ENCODE data around the gene MYO18B. TPM values are rescaled to one million over a fixed set of nuclear protein-coding genes. Genes with fewer than 3 reads are reported as not detected.
"Not testable (repeated sequence)": the region's sequence is repeated elsewhere in the genome, so short reads cannot be mapped to it uniquely, and the experiment has no call there.

MYO18B gene
- total RNA-seq, 2 experiments from 2014 or later: 1.2 TPM

GRCh38 chr22:25701056-25701780 lies 40.8 kb upstream of the MYO18B start:
- Mint-ChIP-seq H3K4me1 (ENCODE audit: low read depth) (peaks cover 45% of the 10 kb centered on the region), H3K36me3 (ENCODE audit: low read depth) (peaks cover 58% of the 10 kb centered on the region), H3K27me3 (ENCODE audit: low read depth) (no peaks in the 10 kb centered on the region), H3K4me3 (no peak overlapping the region), H3K27ac (peak overlapping the region; percentile 59), H3K9me3 (ENCODE audit: insufficient read depth) (no peaks in the 10 kb centered on the region)
- ChIA-PET POLR2A (interaction anchor here (0.7 kb wide), 1 partner anchor 158 kb away, joined by 3 read pairs; no protein-coding TSS in a partner anchor), CTCF (interaction anchor here (0.6 to 6.7 kb wide), 9 partner anchors 9 to 882 kb away, joined by 3 to 71 read pairs (median 7); partner anchors contain the start of gene GRK3)
- ATAC-seq (no peak), DNase-seq (no peak)

GRCh38 chr22:25702040-25702439 lies 39.9 kb upstream of the MYO18B start:
- ChIA-PET POLR2A (interaction anchor here (1.5 kb wide), 1 partner anchor 35 kb away, joined by 3 read pairs; no protein-coding TSS in a partner anchor), CTCF (interaction anchor here (1.0 to 6.7 kb wide), 14 partner anchors 8 to 243 kb away, joined by 3 to 71 read pairs (median 5); partner anchors contain the start of gene GRK3)
- no peaks in the 10 kb centered on the region for H3K9me3 Mint-ChIP-seq (ENCODE audit: insufficient read depth)
- peaks cover 62% of the 10 kb centered on the region for H3K36me3 Mint-ChIP-seq (ENCODE audit: low read depth)
- H3K27ac Mint-ChIP-seq: peak overlapping the region; percentile 70
- no peaks in the 10 kb centered on the region for H3K27me3 Mint-ChIP-seq (ENCODE audit: low read depth)
- ATAC-seq (no peak), DNase-seq (no peak)
- H3K4me1 Mint-ChIP-seq (ENCODE audit: low read depth): peaks cover 51% of the 10 kb centered on the region
- peak overlapping the region; percentile 9 for H3K4me3 Mint-ChIP-seq

GRCh38 chr22:25702571-25703167 lies 39.3 kb upstream of the MYO18B start:
- ChIA-PET CTCF (interaction anchor here (0.8 to 6.7 kb wide), 14 partner anchors 9 to 244 kb away, joined by 3 to 71 read pairs (median 4); partner anchors contain the start of gene GRK3), POLR2A (interaction anchor here (1.5 kb wide), 1 partner anchor 35 kb away, joined by 3 read pairs; no protein-coding TSS in a partner anchor)
- peak overlapping the region; percentile 79 for H3K27ac Mint-ChIP-seq
- ATAC-seq (peak; percentile 85), DNase-seq (peak; percentile 51)
- H3K36me3 Mint-ChIP-seq (ENCODE audit: low read depth): peaks cover 65% of the 10 kb centered on the region
- peak overlapping the region; percentile 59 for H3K4me3 Mint-ChIP-seq
- H3K9me3 Mint-ChIP-seq (ENCODE audit: insufficient read depth): no peaks in the 10 kb centered on the region
- H3K4me1 Mint-ChIP-seq (ENCODE audit: low read depth): peaks cover 55% of the 10 kb centered on the region
- no peaks in the 10 kb centered on the region for H3K27me3 Mint-ChIP-seq (ENCODE audit: low read depth)

- DNase-seq (no peak), ATAC-seq (no peak)
- peaks cover 65% of the 10 kb centered on the region for H3K36me3 Mint-ChIP-seq (ENCODE audit: low read depth)
- H3K4me1 Mint-ChIP-seq (ENCODE audit: low read depth): peaks cover 57% of the 10 kb centered on the region
- ChIA-PET CTCF (interaction anchor here (1.2 to 6.7 kb wide), 2 partner anchors 67 to 161 kb away, joined by 4 to 71 read pairs; no protein-coding TSS in a partner anchor), POLR2A (no interaction called here)
- peak overlapping the region; percentile 14 for H3K27ac Mint-ChIP-seq
- no peaks in the 10 kb centered on the region for H3K27me3 Mint-ChIP-seq (ENCODE audit: low read depth)
- no peak overlapping the region for H3K4me3 Mint-ChIP-seq
- no peaks in the 10 kb centered on the region for H3K9me3 Mint-ChIP-seq (ENCODE audit: insufficient read depth)
These were observed 37.3 kb upstream of the MYO18B start for GRCh38 chr22:25704701-25705100.

GRCh38 chr22:25706197-25706596 lies 35.8 kb upstream of the MYO18B start:
- Mint-ChIP-seq H3K36me3 (ENCODE audit: low read depth) (peaks cover 63% of the 10 kb centered on the region), H3K4me1 (ENCODE audit: low read depth) (peaks cover 63% of the 10 kb centered on the region)

GRCh38 chr22:25708430-25708829 lies 33.6 kb upstream of the MYO18B start:
- ATAC-seq; H3K9me3 Mint-ChIP-seq (ENCODE audit: insufficient read depth); DNase-seq; H3K4me3 Mint-ChIP-seq; POLR2A ChIA-PET; H3K27me3 Mint-ChIP-seq (ENCODE audit: low read depth): not testable (repeated sequence)
- CTCF ChIA-PET: interaction anchor here (0.6 to 0.7 kb wide), 2 partner anchors 64 to 574 kb away, joined by 3 read pairs; no protein-coding TSS in a partner anchor
- Mint-ChIP-seq H3K36me3 (ENCODE audit: low read depth) (peaks cover 64% of the 10 kb centered on the region), H3K27ac (peak overlapping the region; percentile 79), H3K4me1 (ENCODE audit: low read depth) (peaks cover 45% of the 10 kb centered on the region)

More at GRCh38 chr22:25706197-25706596, 35.8 kb upstream of the MYO18B start:
- Mint-ChIP-seq H3K9me3 (ENCODE audit: insufficient read depth) (no peaks in the 10 kb centered on the region), H3K4me3 (no peak overlapping the region), H3K27ac (no peak overlapping the region), H3K27me3 (ENCODE audit: low read depth) (no peaks in the 10 kb centered on the region)
- ATAC-seq (no peak), DNase-seq (no peak)
- POLR2A ChIA-PET: no interaction called here
- CTCF ChIA-PET: interaction anchor here (1.0 to 1.8 kb wide), 4 partner anchors 67 to 258 kb away, joined by 3 to 6 read pairs (median 4); no protein-coding TSS in a partner anchor

GRCh38 chr22:25709758-25710157 lies 32.2 kb upstream of the MYO18B start:
- Mint-ChIP-seq H3K4me1 (ENCODE audit: low read depth) (peaks cover 38% of the 10 kb centered on the region), H3K36me3 (ENCODE audit: low read depth) (peaks cover 61% of the 10 kb centered on the region), H3K9me3 (ENCODE audit: insufficient read depth) (no peaks in the 10 kb centered on the region), H3K4me3 (no peak overlapping the region), H3K27me3 (ENCODE audit: low read depth) (no peaks in the 10 kb centered on the region), H3K27ac (peak overlapping the region; percentile 80)
- POLR2A ChIA-PET: interaction anchor here (0.6 to 1.2 kb wide), 3 partner anchors 11 to 248 kb away, joined by 3 to 4 read pairs (median 3); no protein-coding TSS in a partner anchor
- CTCF ChIA-PET: interaction anchor here (0.6 to 3.1 kb wide), 16 partner anchors 9 to 247 kb away, joined by 3 to 26 read pairs (median 3); partner anchors contain the start of gene MYO18B
- peak; percentile 80 for ATAC-seq
- peak; percentile 62 for DNase-seq

GRCh38 chr22:25710501-25710900 lies 31.5 kb upstream of the MYO18B start:
- ATAC-seq: no peak
- POLR2A ChIA-PET: interaction anchor here (1.2 kb wide), 1 partner anchor 24 kb away, joined by 4 read pairs; no protein-coding TSS in a partner anchor

GRCh38 chr22:25711491-25711890 lies 30.5 kb upstream of the MYO18B start:
- peak overlapping the region; percentile 8 for H3K27ac Mint-ChIP-seq
- ATAC-seq: no peak
- H3K4me3 Mint-ChIP-seq: no peak overlapping the region
- H3K36me3 Mint-ChIP-seq (ENCODE audit: low read depth): peaks cover 59% of the 10 kb centered on the region
- CTCF ChIA-PET: interaction anchor here (0.7 to 3.1 kb wide), 4 partner anchors 9 to 167 kb away, joined by 3 to 26 read pairs (median 8); no protein-coding TSS in a partner anchor
- no peak for DNase-seq
- H3K27me3 Mint-ChIP-seq (ENCODE audit: low read depth): no peaks in the 10 kb centered on the region
- H3K9me3 Mint-ChIP-seq (ENCODE audit: insufficient read depth): no peaks in the 10 kb centered on the region
- POLR2A ChIA-PET: interaction anchor here (0.6 to 1.4 kb wide), 2 partner anchors 14 to 70 kb away, joined by 3 read pairs; no protein-coding TSS in a partner anchor
- H3K4me1 Mint-ChIP-seq (ENCODE audit: low read depth): peaks cover 30% of the 10 kb centered on the region

More at GRCh38 chr22:25710501-25710900, 31.5 kb upstream of the MYO18B start:
- peaks cover 58% of the 10 kb centered on the region for H3K36me3 Mint-ChIP-seq (ENCODE audit: low read depth)
- H3K27me3 Mint-ChIP-seq (ENCODE audit: low read depth): no peaks in the 10 kb centered on the region
- no peak for DNase-seq
- H3K27ac Mint-ChIP-seq: no peak overlapping the region
- no peaks in the 10 kb centered on the region for H3K9me3 Mint-ChIP-seq (ENCODE audit: insufficient read depth)
- no peak overlapping the region for H3K4me3 Mint-ChIP-seq
- peaks cover 33% of the 10 kb centered on the region for H3K4me1 Mint-ChIP-seq (ENCODE audit: low read depth)
- CTCF ChIA-PET: interaction anchor here (0.5 to 3.1 kb wide), 12 partner anchors 10 to 269 kb away, joined by 3 to 26 read pairs (median 3); partner anchors contain the start of gene MYO18B

GRCh38 chr22:25712661-25713400 lies 29.2 kb upstream of the MYO18B start:
- CTCF ChIA-PET: interaction anchor here (0.9 to 3.0 kb wide), 7 partner anchors 10 to 266 kb away, joined by 3 to 17 read pairs (median 4); no protein-coding TSS in a partner anchor
- H3K4me3 Mint-ChIP-seq: no peak overlapping the region
- no peak overlapping the region for H3K27ac Mint-ChIP-seq
- H3K4me1 Mint-ChIP-seq (ENCODE audit: low read depth): peaks cover 18% of the 10 kb centered on the region
- POLR2A ChIA-PET: interaction anchor here (1.0 to 1.4 kb wide), 2 partner anchors 13 to 246 kb away, joined by 3 read pairs; no protein-coding TSS in a partner anchor
- DNase-seq (no peak), ATAC-seq (no peak)
- H3K36me3 Mint-ChIP-seq (ENCODE audit: low read depth): peaks cover 51% of the 10 kb centered on the region
- H3K9me3 Mint-ChIP-seq (ENCODE audit: insufficient read depth): no peaks in the 10 kb centered on the region
- no peaks in the 10 kb centered on the region for H3K27me3 Mint-ChIP-seq (ENCODE audit: low read depth)

GRCh38 chr22:25714070-25714469 lies 27.9 kb upstream of the MYO18B start:
- Mint-ChIP-seq H3K9me3 (ENCODE audit: insufficient read depth) (no peaks in the 10 kb centered on the region), H3K4me3 (no peak overlapping the region), H3K27me3 (ENCODE audit: low read depth) (no peaks in the 10 kb centered on the region), H3K27ac (no peak overlapping the region), H3K36me3 (ENCODE audit: low read depth) (peaks cover 58% of the 10 kb centered on the region), H3K4me1 (ENCODE audit: low read depth) (peaks cover 12% of the 10 kb centered on the region)
- ChIA-PET CTCF (interaction anchor here (0.6 to 2.7 kb wide), 4 partner anchors 11 to 170 kb away, joined by 3 to 17 read pairs (median 4); no protein-coding TSS in a partner anchor), POLR2A (no interaction called here)
- no peak for ATAC-seq
- DNase-seq: no peak
